ENCODE results near the gene C1QB.

Gene C1QB

GRCh38 chr1:22619798-22620197 lies 33.2 kb upstream of the C1QB start:
- H3K4me3 ChIP-seq (ENCODE audit: low read length), result no peak overlapping the region
- TF ChIP-seq CTCF (IDR thresholded peaks at IDR 0.05; ENCODE audit: insufficient read depth, low read depth, low read length, missing control alignments), result no peak
- DNase-seq (ENCODE audit: low read depth), result no peak

GRCh38 chr1:22621761-22622160 lies 31.3 kb upstream of the C1QB start:
- DNase-seq (ENCODE audit: low read depth), result no peak
- TF ChIP-seq CTCF (IDR thresholded peaks at IDR 0.05; ENCODE audit: insufficient read depth, low read depth, low read length, missing control alignments), result no peak
- H3K4me3 ChIP-seq (ENCODE audit: low read length), result no peak overlapping the region

GRCh38 chr1:22625262-22625925 lies 27.6 kb upstream of the C1QB start:
- H3K4me3 ChIP-seq (ENCODE audit: low read length), result no peak overlapping the region
- peak; percentile 19 for DNase-seq (ENCODE audit: low read depth)
- TF ChIP-seq CTCF (IDR thresholded peaks at IDR 0.05; ENCODE audit: insufficient read depth, low read depth, low read length, missing control alignments), result no peak

GRCh38 chr1:22626237-22627157 lies 26.5 kb upstream of the C1QB start:
- no peak overlapping the region for H3K4me3 ChIP-seq (ENCODE audit: low read length)
- no peak for TF ChIP-seq CTCF (IDR thresholded peaks at IDR 0.05; ENCODE audit: insufficient read depth, low read depth, low read length, missing control alignments)
- DNase-seq (ENCODE audit: low read depth), result no peak

GRCh38 chr1:22627331-22627730 lies 25.7 kb upstream of the C1QB start:
- H3K4me3 ChIP-seq (ENCODE audit: low read length), result no peak overlapping the region
- DNase-seq (ENCODE audit: low read depth), result no peak
- no peak for TF ChIP-seq CTCF (IDR thresholded peaks at IDR 0.05; ENCODE audit: insufficient read depth, low read depth, low read length, missing control alignments)

GRCh38 chr1:22628698-22629444 lies 24.2 kb upstream of the C1QB start:
- no peak for DNase-seq (ENCODE audit: low read depth)
- H3K4me3 ChIP-seq (ENCODE audit: low read length), result no peak overlapping the region
- no peak for TF ChIP-seq CTCF (IDR thresholded peaks at IDR 0.05; ENCODE audit: insufficient read depth, low read depth, low read length, missing control alignments)

Measured in epithelial cell of esophagus (primary cell).